IMR-90 (cell line): ENCODE data around the gene AFAP1L1. TPM values are rescaled to one million over a fixed set of nuclear protein-coding genes. Genes with fewer than 3 reads are reported as not detected.

Source experiments
- ATAC-seq: fragments of 200-7000 bp; cut with Tn5 transposase; 2 replicates; pipeline ENCODE4 v1.9.1; 2020; ENCODE audit warnings: low read depth, mild to moderate bottlenecking, moderate library complexity
- BruUV-seq: library from RNA; stranded (reverse); fragments of 400-500 nt; replicated peaks from 2 replicates; lab custom pipeline; 2021; lab: Mats Ljungman, UMichigan
- CTCF ChIA-PET: fragments of 300-600 bp; formaldehyde crosslinking; extraction: SDS; loops from one replicate; lab custom pipeline; 2021; ENCODE audit warnings: antibody characterized with exemption; lab: Yijun Ruan, JAX
- POLR2A ChIA-PET: fragments of 300-600 bp; sonication (Branson Sonifier 250); formaldehyde crosslinking; loops from one replicate; lab custom pipeline; 2022; ENCODE audit warnings: antibody characterized with exemption; ENCODE audit not compliant: unreplicated experiment; lab: Charles Lee
- DNase-seq: peaks from one replicate; pipeline ENCODE4 v3.0.0; 2013
- H2AFZ ChIP-seq: replicated peaks from 2 replicates; pipeline ENCODE3; 2013; ENCODE audit warnings: low read length, mild to moderate bottlenecking; ENCODE audit not compliant: poor library complexity
- H2AK5ac ChIP-seq: 2 replicates; pipeline ENCODE4 v1.6.1; 2013; ENCODE audit warnings: low read depth, low read length, inconsistent platforms
- H2AK9ac ChIP-seq: replicated peaks from 2 replicates; pipeline ENCODE3; 2013; ENCODE audit warnings: mild to moderate bottlenecking, low read depth, low read length, moderate library complexity; ENCODE audit not compliant: poor library complexity
- H2BK120ac ChIP-seq: 2 replicates; pipeline ENCODE4 v1.6.1; 2013; ENCODE audit warnings: low read depth, low read length, inconsistent platforms
- H2BK15ac ChIP-seq: 3 replicates; pipeline ENCODE4 v1.6.1; 2013; ENCODE audit warnings: low read depth, low read length, inconsistent platforms
- H2BK20ac ChIP-seq: 2 replicates; pipeline ENCODE4 v1.6.1; 2013; ENCODE audit warnings: low read depth, mild to moderate bottlenecking, inconsistent platforms, low read length, moderate library complexity
- H2BK5ac ChIP-seq: 2 replicates; pipeline ENCODE4 v1.6.1; 2013; ENCODE audit warnings: mild to moderate bottlenecking, low read depth, low read length, inconsistent platforms; ENCODE audit not compliant: poor library complexity, severe bottlenecking
- H3K14ac ChIP-seq: replicated peaks from 2 replicates; pipeline ENCODE4 v1.6.1; 2013; ENCODE audit warnings: low read depth, low read length, inconsistent platforms
- H3K18ac ChIP-seq: 2 replicates; pipeline ENCODE4 v1.6.1; 2013; ENCODE audit warnings: low read depth, low read length, control low read depth
- H3K23ac ChIP-seq: 2 replicates; pipeline ENCODE4 v1.6.1; 2013; ENCODE audit warnings: low read depth, low read length, inconsistent platforms
- H3K27ac ChIP-seq: 2 replicates; pipeline ENCODE4 v1.5.1; 2013; ENCODE audit warnings: mild to moderate bottlenecking, control low read depth, low read length; ENCODE audit not compliant: insufficient read depth
- H3K27me3 ChIP-seq: 2 replicates; pipeline ENCODE4 v1.6.1; 2013; ENCODE audit warnings: low read length; ENCODE audit not compliant: control insufficient read depth, insufficient read depth
- H3K36me3 ChIP-seq: 2 replicates; pipeline ENCODE4 v1.6.1; 2013; ENCODE audit warnings: low read length, mixed read lengths; ENCODE audit not compliant: control insufficient read depth, insufficient read depth
- H3K4ac ChIP-seq: 2 replicates; pipeline ENCODE4 v1.6.1; 2013; ENCODE audit warnings: low read depth, low read length, inconsistent platforms
- H3K4me1 ChIP-seq: 2 replicates; pipeline ENCODE4 v1.6.1; 2013; ENCODE audit warnings: low read length, mixed read lengths; ENCODE audit not compliant: control insufficient read depth, insufficient read depth
- H3K4me2 ChIP-seq: 2 replicates; pipeline ENCODE4 v1.6.1; 2013; ENCODE audit warnings: low read depth, mild to moderate bottlenecking, control low read depth, low read length, moderate library complexity
- H3K4me3 ChIP-seq: 2 replicates; pipeline ENCODE4 v1.5.1; 2013; ENCODE audit warnings: low read depth, mild to moderate bottlenecking, control low read depth, low read length, moderate library complexity; ENCODE audit not compliant: insufficient read depth
- H3K56ac ChIP-seq: 2 replicates; pipeline ENCODE4 v1.6.1; 2013; ENCODE audit warnings: low read length, inconsistent platforms; ENCODE audit not compliant: insufficient read depth; ENCODE audit errors: extremely low read depth
- H3K79me1 ChIP-seq, 2 experiments: 2 replicates each; pipeline ENCODE4 v1.6.1; 2013; ENCODE audit warnings: low read length in 2 of 2, inconsistent platforms in 1 of 2, low read depth in 1 of 2
- H3K9ac ChIP-seq: 2 replicates; pipeline ENCODE4 v1.6.1; 2013; ENCODE audit warnings: low read depth, low read length, control low read depth
- H3K9me1 ChIP-seq: 2 replicates; pipeline ENCODE4 v1.6.1; 2013; ENCODE audit warnings: low read length, inconsistent platforms; ENCODE audit not compliant: insufficient read depth
- H3K9me3 ChIP-seq: 2 replicates; pipeline ENCODE4 v1.6.1; 2013; ENCODE audit warnings: low read length; ENCODE audit not compliant: control insufficient read depth, insufficient read depth
- H4K20me1 ChIP-seq: 2 replicates; pipeline ENCODE4 v1.6.1; 2013; ENCODE audit warnings: low read length, inconsistent platforms; ENCODE audit not compliant: insufficient read depth
- H4K5ac ChIP-seq: 2 replicates; pipeline ENCODE4 v1.6.1; 2013; ENCODE audit warnings: mild to moderate bottlenecking, low read depth, low read length, control low read depth
- H4K8ac ChIP-seq, 2 experiments: 2 replicates each; pipeline ENCODE4 v1.6.1; 2013; ENCODE audit warnings: low read depth in 2 of 2, low read length in 2 of 2, control low read depth in 1 of 2, inconsistent platforms in 1 of 2
- H4K91ac ChIP-seq: 2 replicates; pipeline ENCODE4 v1.6.1; 2013; ENCODE audit warnings: low read depth, low read length, inconsistent platforms; ENCODE audit not compliant: insufficient read depth
- BHLHE40 ChIP-seq: fragments of 150-350 bp; IDR thresholded peaks from 2 replicates; pipeline ENCODE4 v1.6.1; 2016; ENCODE audit warnings: mild to moderate bottlenecking, low read depth, low read length
- CEBPB ChIP-seq: IDR thresholded peaks from 2 replicates; pipeline ENCODE4 v1.6.1; 2012; ENCODE audit warnings: low read depth, low read length, improper control_type of control experiment
- FOS ChIP-seq: fragments of 150-350 bp; IDR thresholded peaks from 2 replicates; pipeline ENCODE4 v1.6.1; 2016; ENCODE audit warnings: low read depth, low read length
- MAFK ChIP-seq: IDR thresholded peaks from 2 replicates; pipeline ENCODE4 v1.6.1; 2012; ENCODE audit warnings: low read depth, low read length, improper control_type of control experiment
- MAZ ChIP-seq: IDR thresholded peaks from 2 replicates; pipeline ENCODE4 v1.6.1; 2012; ENCODE audit warnings: low read depth, mild to moderate bottlenecking, low read length, improper control_type of control experiment, moderate library complexity, borderline replicate concordance
- NFE2L2 ChIP-seq: fragments of 150-350 bp; IDR thresholded peaks from 2 replicates; pipeline ENCODE4 v1.6.1; 2016; ENCODE audit warnings: low read depth, mild to moderate bottlenecking, low read length
- POLR2A ChIP-seq: IDR thresholded peaks from 2 replicates; pipeline ENCODE4 v1.6.1; 2012; ENCODE audit warnings: mild to moderate bottlenecking, low read depth, low read length
- RAD21 ChIP-seq: IDR thresholded peaks from 2 replicates; pipeline ENCODE4 v1.6.1; 2012; ENCODE audit warnings: low read length, improper control_type of control experiment
- RCOR1 ChIP-seq: IDR thresholded peaks from 2 replicates; pipeline ENCODE4 v1.6.1; 2012; ENCODE audit warnings: mild to moderate bottlenecking, low read length, improper control_type of control experiment; ENCODE audit not compliant: insufficient replicate concordance
- RFX5 ChIP-seq: IDR thresholded peaks from 2 replicates; pipeline ENCODE4 v1.8.0; 2012; ENCODE audit warnings: low read depth, mild to moderate bottlenecking, low read length, moderate library complexity
- SMC3 ChIP-seq: fragments of 150-350 bp; IDR thresholded peaks from 2 replicates; pipeline ENCODE4 v1.6.1; 2016; ENCODE audit warnings: low read depth, mild to moderate bottlenecking, antibody characterized with exemption, low read length, moderate library complexity
- WGBS, 2 experiments: methylation state at CpG; one replicate each; pipeline versions ENCODE4 v1.1.5 to v1.1.7; 2013; ENCODE audit warnings: missing lambda C conversion rate in 2 of 2; ENCODE audit not compliant: insufficient read length in 1 of 2; ENCODE audit errors: extremely low coverage in 2 of 2; 5-methylcytosine and 5-hydroxymethylcytosine counted together
- dilution Hi-C: fragments of 300-500 bp; cut with HindIII; formaldehyde crosslinking; loops from one replicate; pipeline ENCODE4 v1.14.3; 2018; ENCODE audit warnings: low sequenced_read_pairs; ENCODE audit not compliant: unreplicated experiment
- in situ Hi-C: fragments of 300-500 bp; cut with MboI; formaldehyde crosslinking; loops from 3 replicates; pipeline ENCODE4 v1.14.3; 2019; ENCODE audit warnings: low sequenced_read_pairs, inconsistent platforms, mixed read lengths
- intact Hi-C: fragments of 100-400 bp; cut with micrococcal nuclease; formaldehyde crosslinking; loops from 2 replicates; pipeline ENCODE4 v1.10.0; 2022
- polyA plus RNA-seq, 3 experiments: library from polyadenylated mRNA; depleted of rRNA; stranded (reverse); fragments of >200 nt; gene quantifications; 2 replicates each; pipeline ENCODE4 v1.2.3, GENCODE V29; 2012; ENCODE audit warnings: low replicate concordance in 1 of 3
- total RNA-seq: library from RNA; depleted of rRNA; stranded (reverse); fragments of >200 nt; gene quantifications from 2 replicates; pipeline ENCODE4 v1.2.3, GENCODE V29; 2012
- TF ChIP-seq, protein P1 (sequence below): conservative IDR thresholded peaks from 2 replicates; pipeline ENCODE4 v1.5.1; 2012; ENCODE audit warnings: mild to moderate bottlenecking, low read depth, low read length, improper control_type of control experiment
- TF ChIP-seq, protein P2 (sequence below): fragments of 150-350 bp; IDR thresholded peaks from 2 replicates; pipeline ENCODE4 v1.6.1; 2016; ENCODE audit warnings: low read depth, mild to moderate bottlenecking, low read length, moderate library complexity, borderline replicate concordance
- TF ChIP-seq, protein P3 (sequence below): fragments of 150-350 bp; IDR thresholded peaks from 2 replicates; pipeline ENCODE4 v1.6.1; 2017; ENCODE audit warnings: mild to moderate bottlenecking, antibody characterized with exemption, low read length, low read depth

The AFAP1L1 gene
- total and polyA plus RNA-seq, 2 of the 4 experiments (the other 2 are of a cell fraction): 3.3 to 5.7 TPM

DNA sequence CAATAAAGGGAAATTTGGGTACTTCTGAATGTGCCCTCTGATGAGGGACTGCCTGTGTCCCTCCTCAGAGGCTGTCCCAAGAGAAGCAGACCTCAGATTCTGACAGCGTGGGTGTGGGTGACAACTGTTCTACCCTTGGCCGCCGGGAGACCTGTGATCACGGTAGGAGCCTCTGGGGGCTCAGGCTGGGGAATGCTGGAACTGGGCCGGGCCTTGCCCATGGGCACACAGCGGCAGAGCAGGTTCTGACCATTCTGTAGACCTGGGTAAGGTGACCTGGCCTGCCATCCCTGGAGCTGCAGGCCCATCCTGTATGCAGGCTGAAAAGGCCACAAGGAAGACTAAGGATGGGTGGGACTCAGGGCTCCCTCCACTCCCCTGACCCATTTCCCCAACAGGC lies 44.1 kb downstream of the AFAP1L1 start:
- H4K20me1 ChIP-seq: no peaks in the 10 kb centered on the region
- CTCF ChIA-PET: interaction anchor here (0.9 to 2.7 kb wide), 2 partner anchors 27 to 52 kb away, joined by 3 to 8 read pairs; no protein-coding TSS in a partner anchor
- in situ Hi-C loops (no loop called here), dilution Hi-C loops (no loop called here), intact Hi-C loops (loop anchor here (2.0 kb wide), 1 partner anchor 249 kb away; no protein-coding TSS in a partner anchor)
- H2BK5ac ChIP-seq: no peak overlapping the region
- no peak overlapping the region for H2BK20ac ChIP-seq
- H3K14ac ChIP-seq: no peak overlapping the region
- H3K9me1 ChIP-seq: peaks cover 26% of the 10 kb centered on the region
- WGBS, 2 experiments: 76% methylated on average over 4 of the region's 6 CpGs; no CpG with 5 or more reads in 1 of the 2 experiments
- H3K4ac ChIP-seq: no peak overlapping the region
- H3K27ac ChIP-seq: no peak overlapping the region
- no peak overlapping the region for H3K18ac ChIP-seq
- no peaks in the 10 kb centered on the region for H3K36me3 ChIP-seq
- ATAC-seq (no peak), DNase-seq (no peak)
- no peak overlapping the region for H4K5ac ChIP-seq
- no peak overlapping the region for H3K4me2 ChIP-seq
- no peak overlapping the region for H3K4me3 ChIP-seq
- H4K91ac ChIP-seq: no peak overlapping the region
- H3K4me1 ChIP-seq: peaks cover 6% of the 10 kb centered on the region
- no peak overlapping the region for H3K23ac ChIP-seq
- no peak overlapping the region for H3K56ac ChIP-seq
- no TSS peak for BruUV-seq
- H3K27me3 ChIP-seq: no peaks in the 10 kb centered on the region
- POLR2A ChIA-PET: no interaction called here
- no peak overlapping the region for H2AK9ac ChIP-seq
- TF ChIP-seq MAFK: no peak
- TF ChIP-seq, protein P1, sequence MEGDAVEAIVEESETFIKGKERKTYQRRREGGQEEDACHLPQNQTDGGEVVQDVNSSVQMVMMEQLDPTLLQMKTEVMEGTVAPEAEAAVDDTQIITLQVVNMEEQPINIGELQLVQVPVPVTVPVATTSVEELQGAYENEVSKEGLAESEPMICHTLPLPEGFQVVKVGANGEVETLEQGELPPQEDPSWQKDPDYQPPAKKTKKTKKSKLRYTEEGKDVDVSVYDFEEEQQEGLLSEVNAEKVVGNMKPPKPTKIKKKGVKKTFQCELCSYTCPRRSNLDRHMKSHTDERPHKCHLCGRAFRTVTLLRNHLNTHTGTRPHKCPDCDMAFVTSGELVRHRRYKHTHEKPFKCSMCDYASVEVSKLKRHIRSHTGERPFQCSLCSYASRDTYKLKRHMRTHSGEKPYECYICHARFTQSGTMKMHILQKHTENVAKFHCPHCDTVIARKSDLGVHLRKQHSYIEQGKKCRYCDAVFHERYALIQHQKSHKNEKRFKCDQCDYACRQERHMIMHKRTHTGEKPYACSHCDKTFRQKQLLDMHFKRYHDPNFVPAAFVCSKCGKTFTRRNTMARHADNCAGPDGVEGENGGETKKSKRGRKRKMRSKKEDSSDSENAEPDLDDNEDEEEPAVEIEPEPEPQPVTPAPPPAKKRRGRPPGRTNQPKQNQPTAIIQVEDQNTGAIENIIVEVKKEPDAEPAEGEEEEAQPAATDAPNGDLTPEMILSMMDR: no peak
- no peak for TF ChIP-seq CEBPB
- TF ChIP-seq, protein P2, sequence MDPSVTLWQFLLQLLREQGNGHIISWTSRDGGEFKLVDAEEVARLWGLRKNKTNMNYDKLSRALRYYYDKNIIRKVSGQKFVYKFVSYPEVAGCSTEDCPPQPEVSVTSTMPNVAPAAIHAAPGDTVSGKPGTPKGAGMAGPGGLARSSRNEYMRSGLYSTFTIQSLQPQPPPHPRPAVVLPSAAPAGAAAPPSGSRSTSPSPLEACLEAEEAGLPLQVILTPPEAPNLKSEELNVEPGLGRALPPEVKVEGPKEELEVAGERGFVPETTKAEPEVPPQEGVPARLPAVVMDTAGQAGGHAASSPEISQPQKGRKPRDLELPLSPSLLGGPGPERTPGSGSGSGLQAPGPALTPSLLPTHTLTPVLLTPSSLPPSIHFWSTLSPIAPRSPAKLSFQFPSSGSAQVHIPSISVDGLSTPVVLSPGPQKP: no peak
- no peak for TF ChIP-seq POLR2A
- no peak for TF ChIP-seq BHLHE40
- no peak for TF ChIP-seq RCOR1
- TF ChIP-seq MAZ: no peak
- TF ChIP-seq RAD21: no peak
- no peak for TF ChIP-seq SMC3
- no peak for TF ChIP-seq RFX5
- no peak for TF ChIP-seq FOS
- TF ChIP-seq NFE2L2: no peak
- TF ChIP-seq, protein P3, sequence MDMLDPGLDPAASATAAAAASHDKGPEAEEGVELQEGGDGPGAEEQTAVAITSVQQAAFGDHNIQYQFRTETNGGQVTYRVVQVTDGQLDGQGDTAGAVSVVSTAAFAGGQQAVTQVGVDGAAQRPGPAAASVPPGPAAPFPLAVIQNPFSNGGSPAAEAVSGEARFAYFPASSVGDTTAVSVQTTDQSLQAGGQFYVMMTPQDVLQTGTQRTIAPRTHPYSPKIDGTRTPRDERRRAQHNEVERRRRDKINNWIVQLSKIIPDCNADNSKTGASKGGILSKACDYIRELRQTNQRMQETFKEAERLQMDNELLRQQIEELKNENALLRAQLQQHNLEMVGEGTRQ: no peak
- no peak overlapping the region for H2AK5ac ChIP-seq
- no peak overlapping the region for H2BK15ac ChIP-seq
- no peak overlapping the region for H3K9ac ChIP-seq
- H2AFZ ChIP-seq: no peak overlapping the region
- H3K9me3 ChIP-seq: no peaks in the 10 kb centered on the region
- no peak overlapping the region for H4K8ac ChIP-seq
- H3K79me1 ChIP-seq: no peaks in the 10 kb centered on the region
- H2BK120ac ChIP-seq: no peak overlapping the region
